ENCODE measurements around the gene F7. TPM values are rescaled to one million over a fixed set of nuclear protein-coding genes. Genes with fewer than 3 reads are reported as not detected.

Gene F7
- polyA plus RNA-seq, 2 of the 4 experiments (the other 2 are of a cell fraction), result 0.26 to 0.65 TPM

- TF ChIP-seq E2F6 (IDR thresholded peaks at IDR 0.05; ENCODE audit: borderline replicate concordance, low read depth) (no peak), MAFK (IDR thresholded peaks at IDR 0.05; ENCODE audit: partially characterized antibody) (no peak), TP53 (CRISPR knock-in tag; IDR thresholded peaks at IDR 0.05) (no peak), ZC3H11A (IDR thresholded peaks at IDR 0.05) (no peak), ESRRA (IDR thresholded peaks at IDR 0.05; ENCODE audit: borderline replicate concordance, low read length) (no peak), SREBF2 (IDR thresholded peaks at IDR 0.05) (no peak), RFX5 (IDR thresholded peaks at IDR 0.05) (no peak), KDM1A (IDR thresholded peaks at IDR 0.05; ENCODE audit: low read depth) (no peak), NR3C1 (IDR thresholded peaks at IDR 0.05) (no peak), USF2 (IDR thresholded peaks at IDR 0.05) (no peak), RARB (CRISPR knock-in tag; IDR thresholded peaks at IDR 0.05) (no peak), HOXB13 (CRISPR knock-in tag; IDR thresholded peaks at IDR 0.05; ENCODE audit: low read depth) (no peak), CHD2 (IDR thresholded peaks at IDR 0.05; ENCODE audit: low read length, partially characterized antibody) (no peak), JUNB (IDR thresholded peaks at IDR 0.05) (no peak), ZSCAN20 (CRISPR knock-in tag; IDR thresholded peaks at IDR 0.05) (no peak), ZNF302 (CRISPR knock-in tag; IDR thresholded peaks at IDR 0.05) (no peak), HDAC2 (IDR thresholded peaks at IDR 0.05) (no peak)
- POLR2A ChIA-PET, result no interaction called here
- CTCF ChIA-PET, result no interaction called here
- Histone ChIP-seq H3K9me3 (no peaks in the 10 kb centered on the region), H3K4me1 (no peaks in the 10 kb centered on the region), H3K4me2 (no peak overlapping the region), H3K27ac (no peak overlapping the region), H3K4me3 (no peak overlapping the region)
- WGBS (ENCODE audit: missing lambda C conversion rate), result 72% methylated on average over 11 of the region's 11 CpGs
- ATAC-seq (no peak), DNase-seq (ENCODE audit: low read depth in 1 of 2, low spot score in 1 of 2) (no peak), FAIRE-seq (no peak)
Observed at GRCh38 chr13:113137691-113138298, 32.2 kb downstream of the F7 start.

GRCh38 chr13:113138792-113139551, 33.4 kb downstream of the F7 start:
- ChIA-PET CTCF (no interaction called here), POLR2A (no interaction called here)
- FAIRE-seq (no peak), ATAC-seq (no peak), DNase-seq (ENCODE audit: low read depth in 1 of 2, low spot score in 1 of 2) (no peak)
- Histone ChIP-seq H3K27ac (no peak overlapping the region), H3K4me2 (no peak overlapping the region), H3K4me3 (no peak overlapping the region), H3K4me1 (no peaks in the 10 kb centered on the region), H3K9me3 (no peaks in the 10 kb centered on the region)
- TF ChIP-seq CEBPB (IDR thresholded peaks at IDR 0.05), result no peak
- no peak for TF ChIP-seq MAX (IDR thresholded peaks at IDR 0.05)
- TF ChIP-seq RNF2 (IDR thresholded peaks at IDR 0.05; ENCODE audit: borderline replicate concordance, low read depth), result no peak
- no peak for TF ChIP-seq BCL3 (IDR thresholded peaks at IDR 0.05)
- no peak for TF ChIP-seq HOXB13 (CRISPR knock-in tag; IDR thresholded peaks at IDR 0.05; ENCODE audit: low read depth)
- TF ChIP-seq EHMT2 (IDR thresholded peaks at IDR 0.05; ENCODE audit: low read depth), result no peak
- TF ChIP-seq POLR2AphosphoS2 (conservative IDR thresholded peaks at IDR 0.05; ENCODE audit: low read length), result no peak
- TF ChIP-seq GATA3 (IDR thresholded peaks at IDR 0.05; ENCODE audit: borderline replicate concordance), result no peak
- TF ChIP-seq FOSL2 (IDR thresholded peaks at IDR 0.05), result no peak
- TF ChIP-seq FOSL2 (CRISPR knock-in tag; IDR thresholded peaks at IDR 0.05), result no peak
- TF ChIP-seq RARB (CRISPR knock-in tag; IDR thresholded peaks at IDR 0.05), result no peak
- TF ChIP-seq BHLHE40 (IDR thresholded peaks at IDR 0.05; ENCODE audit: low read depth, low read length), result no peak
- no peak for TF ChIP-seq NPAS2 (CRISPR knock-in tag; IDR thresholded peaks at IDR 0.05; ENCODE audit: borderline replicate concordance)
- TF ChIP-seq MYC (IDR thresholded peaks at IDR 0.05; ENCODE audit: borderline replicate concordance, low read length), result no peak
- TF ChIP-seq KDM1A (IDR thresholded peaks at IDR 0.05; ENCODE audit: low read depth), result no peak
- TF ChIP-seq ZNF302 (CRISPR knock-in tag; IDR thresholded peaks at IDR 0.05), result no peak
- no peak for TF ChIP-seq NR3C1 (IDR thresholded peaks at IDR 0.05)
- no peak for TF ChIP-seq PHF8 (IDR thresholded peaks at IDR 0.05; ENCODE audit: borderline replicate concordance, low read depth)
- no peak for TF ChIP-seq CTCF (IDR thresholded peaks at IDR 0.05)
- TF ChIP-seq HOXA7 (CRISPR knock-in tag; IDR thresholded peaks at IDR 0.05), result no peak
- 64% methylated on average over 16 of the region's 16 CpGs for WGBS (ENCODE audit: missing lambda C conversion rate)

All from A549 (cell line).